PC-9 (cell line): ENCODE data around the gene EP400. TPM values are rescaled to one million over a fixed set of nuclear protein-coding genes. Genes with fewer than 3 reads are reported as not detected.

Experiments used
- BruUV-seq: library from RNA; stranded (reverse); fragments of 400-500 nt; replicated peaks from 2 replicates; lab custom pipeline; 2021; lab: Mats Ljungman, UMichigan
- CTCF ChIA-PET: fragments of 300-600 bp; sonication (Branson Sonifier 250); formaldehyde crosslinking; loops from one replicate; lab custom pipeline; 2022; ENCODE audit warnings: antibody characterized with exemption; lab: Charles Lee
- POLR2A ChIA-PET: fragments of 300-600 bp; sonication (Branson Sonifier 250); formaldehyde crosslinking; loops from one replicate; lab custom pipeline; 2022; ENCODE audit warnings: antibody characterized with exemption; ENCODE audit not compliant: unreplicated experiment; lab: Charles Lee
- DNase-seq, 2 experiments: peaks; one replicate each; pipeline versions ENCODE4 v3.0.0 to v3.0.0-alpha.2; 2015 to 2022; ENCODE audit warnings: mixed read lengths in 1 of 2
- H2AFZ ChIP-seq: fragments of 200-600 bp; sonication (generic); 2 replicates; pipeline ENCODE4 v1.8.1; 2017; ENCODE audit warnings: antibody characterized with exemption
- H3F3A ChIP-seq: fragments of 200-600 bp; sonication (generic); 2 replicates; pipeline ENCODE4 v1.8.1; 2017; ENCODE audit warnings: antibody characterized with exemption, mild to moderate bottlenecking, low read depth; ENCODE audit not compliant: insufficient read depth
- H3K27ac ChIP-seq: fragments of 200-600 bp; sonication (generic); 2 replicates; pipeline ENCODE4 v1.6.1; 2016; ENCODE audit warnings: mixed run types
- H3K27me3 ChIP-seq: fragments of 200-600 bp; sonication (generic); 2 replicates; pipeline ENCODE4 v1.6.1; 2016; ENCODE audit warnings: low read depth, mixed run types; ENCODE audit not compliant: insufficient read depth
- H3K36me3 ChIP-seq: fragments of 200-600 bp; sonication (generic); 2 replicates; pipeline ENCODE4 v1.6.1; 2016; ENCODE audit warnings: low read depth, mixed run types
- H3K4me1 ChIP-seq: fragments of 200-600 bp; sonication (generic); replicated peaks from 2 replicates; pipeline ENCODE4 v1.6.1; 2016; ENCODE audit warnings: mixed run types; ENCODE audit not compliant: insufficient read depth
- H3K4me2 ChIP-seq: fragments of 200-600 bp; sonication (generic); 2 replicates; pipeline ENCODE4 v1.6.1; 2017; ENCODE audit warnings: mixed run types
- H3K4me3 ChIP-seq: fragments of 200-600 bp; sonication (generic); 2 replicates; pipeline ENCODE4 v1.6.1; 2016; ENCODE audit warnings: mixed run types
- H3K79me2 ChIP-seq: fragments of 200-600 bp; sonication (generic); 2 replicates; pipeline ENCODE4 v1.6.1; 2017; ENCODE audit warnings: low read depth, mixed run types
- H3K9me2 ChIP-seq: fragments of 200-600 bp; sonication (generic); 2 replicates; pipeline ENCODE4 v1.8.1; 2017; ENCODE audit warnings: mild to moderate bottlenecking; ENCODE audit not compliant: insufficient read depth
- H3K9me3 ChIP-seq: fragments of 200-600 bp; sonication (generic); 2 replicates; pipeline ENCODE4 v1.8.1; 2016; ENCODE audit warnings: low read depth; ENCODE audit not compliant: insufficient read depth
- H4K20me1 ChIP-seq: fragments of 200-600 bp; sonication (generic); 2 replicates; pipeline ENCODE4 v1.8.1; 2017; ENCODE audit not compliant: insufficient read depth
- CTCF ChIP-seq: fragments of 200-600 bp; sonication (generic); conservative IDR thresholded peaks from 2 replicates; pipeline ENCODE4 v1.6.1; 2017; ENCODE audit warnings: mixed run types, antibody characterized with exemption, mild to moderate bottlenecking, moderate library complexity
- EZH2 ChIP-seq: fragments of 200-600 bp; sonication (generic); IDR thresholded peaks from 2 replicates; pipeline ENCODE4 v1.8.0; 2017; ENCODE audit warnings: antibody characterized with exemption, low read depth
- intact Hi-C: fragments of 100-400 bp; cut with micrococcal nuclease; formaldehyde crosslinking; loops from one replicate; pipeline ENCODE4 v1.10.0; 2022; ENCODE audit not compliant: unreplicated experiment
- total RNA-seq: library from RNA; stranded (reverse); gene quantifications from 2 replicates; pipeline ENCODE4 v1.2.3, GENCODE V29; 2021

Gene EP400
- total RNA-seq, 1 experiment from 2014 or later: 50.3 TPM

- peaks cover 36% of the 10 kb centered on the region for H3K36me3 ChIP-seq
These were observed 65.2 kb downstream of the EP400 start for GRCh38 chr12:132014915-132015280.

GRCh38 chr12:132015686-132016430 lies 66.1 kb downstream of the EP400 start:
- peaks cover 36% of the 10 kb centered on the region for H3K36me3 ChIP-seq
- H3K9me3 ChIP-seq: no peaks in the 10 kb centered on the region
- peaks cover 7% of the 10 kb centered on the region; the same call in 1 of the 2 replicates for H4K20me1 ChIP-seq
- no peak overlapping the region for H3K4me2 ChIP-seq
- no peak overlapping the region for H3K4me3 ChIP-seq
- no TSS peak for BruUV-seq
- no peaks in the 10 kb centered on the region for H3K79me2 ChIP-seq
- H3K27me3 ChIP-seq: no peaks in the 10 kb centered on the region
- intact Hi-C loops: no loop called here
- ChIA-PET CTCF (interaction anchor here (0.6 kb wide), 1 partner anchor 1217 kb away, joined by 4 read pairs; no protein-coding TSS in a partner anchor), POLR2A (no interaction called here)
- no peak overlapping the region for H3K27ac ChIP-seq
- DNase-seq: no peak
- H3K4me1 ChIP-seq: no peaks in the 10 kb centered on the region
- TF ChIP-seq EZH2 (no peak), CTCF (no peak)
- H2AFZ ChIP-seq: no peak overlapping the region
- no peaks in the 10 kb centered on the region for H3K9me2 ChIP-seq
- H3F3A ChIP-seq: no peaks in the 10 kb centered on the region

More at GRCh38 chr12:132014915-132015280, 65.2 kb downstream of the EP400 start:
- TF ChIP-seq EZH2 (no peak), CTCF (no peak)
- H3K27me3 ChIP-seq: no peaks in the 10 kb centered on the region
- BruUV-seq: no TSS peak
- no peaks in the 10 kb centered on the region; the same call in 1 of the 2 replicates for H3F3A ChIP-seq
- H3K4me3 ChIP-seq: no peak overlapping the region
- DNase-seq: no peak
- no peaks in the 10 kb centered on the region for H3K4me1 ChIP-seq
- peaks cover 8% of the 10 kb centered on the region; the same call in 1 of the 2 replicates for H4K20me1 ChIP-seq
- no peaks in the 10 kb centered on the region for H3K9me3 ChIP-seq
- intact Hi-C loops: no loop called here
- CTCF ChIA-PET: no interaction called here
- H2AFZ ChIP-seq: no peak overlapping the region
- no peak overlapping the region for H3K4me2 ChIP-seq
- H3K27ac ChIP-seq: no peak overlapping the region
- no peaks in the 10 kb centered on the region for H3K79me2 ChIP-seq
- POLR2A ChIA-PET: no interaction called here
- H3K9me2 ChIP-seq: no peaks in the 10 kb centered on the region

GRCh38 chr12:132018193-132018916 lies 68.6 kb downstream of the EP400 start:
- Histone ChIP-seq H3K4me1 (no peaks in the 10 kb centered on the region), H3K4me2 (no peak overlapping the region), H3K9me2 (no peaks in the 10 kb centered on the region), H3K27ac (no peak overlapping the region), H3K9me3 (no peaks in the 10 kb centered on the region), H3K4me3 (no peak overlapping the region), H3F3A (no peaks in the 10 kb centered on the region; the same call in 1 of the 2 replicates), H3K27me3 (no peaks in the 10 kb centered on the region), H3K79me2 (no peaks in the 10 kb centered on the region), H3K36me3 (peaks cover 24% of the 10 kb centered on the region; the same call in 1 of the 2 replicates), H2AFZ (no peak overlapping the region), H4K20me1 (peaks cover 7% of the 10 kb centered on the region; the same call in 1 of the 2 replicates)
- ChIA-PET POLR2A (no interaction called here), CTCF (no interaction called here)
- BruUV-seq: no TSS peak
- intact Hi-C loops: no loop called here
- TF ChIP-seq EZH2: no peak
- TF ChIP-seq CTCF: no peak
- no peak for DNase-seq
